HG03139 (cell line): ENCODE data around the gene PLEKHA4.
"Not testable (repeated sequence)": the region's sequence is repeated elsewhere in the genome, so short reads cannot be mapped to it uniquely, and the experiment has no call there.

Experiments used
- ATAC-seq: cut with Tn5 transposase; IDR thresholded peaks from one replicate; pipeline ENCODE4 v1.9.1; 2021; ENCODE audit not compliant: unreplicated experiment

Gene PLEKHA4

DNA sequence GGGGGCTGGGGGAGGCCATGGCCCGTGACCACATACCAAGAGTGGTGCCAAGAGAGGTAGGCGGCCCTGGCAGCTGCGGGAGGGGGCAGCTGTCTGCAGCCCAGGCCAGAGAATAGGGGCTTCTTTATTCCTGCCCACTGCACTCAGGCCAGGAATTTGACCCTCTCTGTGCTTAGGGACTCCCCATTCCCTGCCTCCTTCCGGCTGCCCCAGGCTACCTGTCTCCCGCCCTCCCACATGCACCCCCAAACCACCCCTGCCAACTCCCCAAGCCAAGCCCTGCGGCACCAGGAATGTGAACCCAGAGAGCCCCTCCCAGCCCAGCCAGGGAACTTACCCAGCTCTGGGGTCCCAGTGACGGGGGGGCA is 687 bp downstream of the PLEKHA4 start:
- no peak for ATAC-seq

DNA sequence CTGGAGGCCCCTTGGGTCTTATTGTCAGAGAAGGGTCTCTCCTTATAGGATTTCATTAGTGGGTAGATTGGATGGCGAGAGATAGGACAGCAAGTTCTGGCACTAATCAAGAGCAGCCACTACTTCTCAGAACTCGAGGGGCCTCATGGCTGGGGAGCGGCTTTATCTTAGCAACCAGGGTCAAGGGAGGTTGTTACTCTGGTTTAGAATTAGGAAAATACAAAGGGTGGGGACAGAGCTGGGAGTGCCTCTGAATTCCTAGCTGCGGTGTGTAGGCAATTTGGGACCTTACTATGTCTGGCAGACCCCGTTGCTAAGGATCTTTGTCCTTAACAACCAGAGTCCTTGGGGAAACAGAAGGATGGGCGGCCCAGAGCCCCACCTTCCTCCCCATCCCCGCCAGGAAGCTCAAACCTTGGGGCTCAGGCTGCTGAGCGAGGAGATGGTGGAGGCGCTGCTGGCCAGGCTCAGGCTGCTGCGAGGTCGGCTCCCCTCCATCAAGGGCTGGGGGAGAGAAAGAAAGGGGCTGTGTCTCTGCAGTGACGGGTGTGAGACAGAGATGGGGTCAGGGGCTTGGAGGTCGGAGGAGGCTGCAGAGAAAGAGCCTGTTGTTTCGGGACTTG is 1.2 kb downstream of the PLEKHA4 start:
- ATAC-seq: no peak

DNA sequence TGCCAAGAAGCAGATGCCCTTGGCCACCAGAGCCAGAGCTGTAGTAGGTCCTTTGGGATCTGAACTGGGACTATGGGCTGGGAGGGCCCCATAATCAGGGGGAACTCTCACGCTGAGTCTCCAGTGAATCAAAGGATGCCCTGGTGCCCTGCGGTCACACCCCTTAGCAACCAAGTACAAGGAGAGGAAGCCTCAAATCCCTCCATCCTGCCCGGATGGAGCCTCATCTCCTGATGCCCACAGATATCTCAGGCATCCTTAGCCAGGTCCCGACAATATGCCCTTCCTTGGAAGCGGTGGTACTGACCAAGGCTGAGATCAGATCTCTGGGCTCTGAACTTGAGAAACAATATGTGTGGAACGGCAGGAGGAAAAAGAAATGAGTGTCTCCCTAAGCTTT is 1.7 kb downstream of the PLEKHA4 start:
- ATAC-seq: no peak

- ATAC-seq: no peak
Observed at GRCh38 chr19:48862827-48863226, 5.6 kb downstream of the PLEKHA4 start.

- no peak for ATAC-seq
Observed at GRCh38 chr19:48861313-48861712, 7.1 kb downstream of the PLEKHA4 start.

DNA sequence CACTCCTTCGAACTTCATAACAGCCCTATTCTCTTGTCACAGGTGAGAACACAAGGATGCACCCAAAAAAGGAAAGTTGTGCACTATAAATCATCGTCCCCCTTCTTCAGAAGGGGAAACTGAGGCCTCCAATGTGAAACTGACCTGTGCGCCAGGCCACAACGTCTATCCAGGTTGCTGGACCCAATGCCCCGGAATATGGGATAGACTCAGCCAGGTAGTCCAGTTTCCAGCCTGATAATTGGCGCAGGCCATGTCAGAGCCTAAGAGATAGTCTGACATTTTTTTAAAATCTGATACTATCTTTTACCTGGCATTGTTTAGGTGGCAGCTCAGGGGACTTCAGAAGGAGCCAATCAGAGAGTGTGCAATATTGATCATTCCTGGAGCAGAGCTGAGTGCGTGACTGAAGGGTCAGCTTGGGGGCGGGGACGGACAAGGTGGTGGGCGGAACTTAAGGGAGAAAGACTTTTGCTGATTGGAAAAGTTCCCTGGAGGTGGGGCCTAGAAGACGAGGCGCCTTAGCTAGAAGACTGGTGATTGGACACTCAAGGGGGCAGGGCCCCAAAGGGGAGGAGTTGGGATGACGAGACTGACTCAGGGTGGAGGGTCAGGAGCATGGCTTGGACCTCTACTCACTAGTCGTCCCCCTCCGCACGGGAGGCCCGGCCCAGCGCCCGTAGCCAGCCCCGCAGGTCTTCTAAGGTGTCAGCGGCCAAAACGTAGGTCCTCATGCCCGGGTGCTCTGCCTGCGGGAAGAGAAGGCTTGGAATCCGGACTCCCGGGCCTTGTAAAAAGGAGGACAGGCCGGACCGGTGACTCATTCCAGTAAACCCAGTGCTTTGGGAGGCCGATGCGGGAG is 8.5 kb downstream of the PLEKHA4 start:
- ATAC-seq: no peak

DNA sequence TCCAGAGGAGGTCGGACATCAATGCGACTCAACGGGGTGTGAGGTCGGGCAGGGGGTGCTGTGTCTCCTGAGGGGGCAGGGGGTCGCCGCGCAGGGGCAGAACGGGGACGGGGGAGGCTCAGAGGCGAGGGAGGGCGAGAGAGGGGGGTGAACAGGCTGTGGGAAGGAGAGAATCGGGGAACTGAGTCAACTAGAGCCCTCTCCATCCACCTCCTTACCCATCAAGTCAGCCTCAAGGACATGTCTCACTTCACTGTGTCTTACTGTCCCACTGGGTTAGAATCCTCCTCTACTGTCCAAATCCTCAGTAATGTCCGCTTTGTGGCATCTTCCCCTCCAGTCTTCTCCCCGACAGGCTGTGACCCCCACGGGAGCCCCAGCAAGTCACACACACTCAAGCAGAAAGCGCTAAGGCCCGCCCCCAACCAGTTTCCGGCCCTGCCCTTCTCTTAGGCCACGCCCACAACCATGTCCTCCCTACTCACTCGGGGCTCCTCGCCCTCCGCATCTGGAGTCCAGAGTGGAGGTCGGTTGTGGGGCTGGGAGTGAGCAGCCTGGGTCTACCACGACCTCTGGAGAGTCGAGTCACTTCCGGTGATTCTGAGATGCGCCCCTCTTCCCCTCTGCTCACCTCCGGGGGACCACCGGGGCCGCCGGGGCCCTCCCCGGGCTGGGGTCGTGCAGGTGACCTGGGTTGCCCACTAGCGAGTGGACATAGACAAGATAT is 9.3 kb downstream of the PLEKHA4 start:
- ATAC-seq: no peak

DNA sequence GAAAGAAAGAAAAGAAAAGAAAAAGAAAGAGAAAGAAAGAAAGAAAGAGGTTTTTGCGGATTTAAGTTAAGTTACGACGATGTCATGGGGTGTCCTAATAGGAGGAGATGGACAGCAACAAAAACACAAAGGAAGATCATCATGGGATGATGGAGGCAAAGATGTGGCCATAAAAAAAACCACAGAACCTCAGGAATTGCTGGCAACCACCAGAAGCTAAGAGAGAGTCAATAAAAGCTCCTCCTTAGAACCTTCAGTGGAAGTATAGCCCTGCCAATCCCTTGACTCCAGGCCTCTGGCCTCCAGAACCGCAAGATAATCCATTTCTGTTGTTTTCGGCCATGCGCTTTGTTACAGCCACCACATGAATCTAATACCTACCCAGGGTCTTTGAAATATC is 11.5 kb downstream of the PLEKHA4 start:
- no peak for ATAC-seq

GRCh38 chr19:48854103-48854502 is 14.3 kb downstream of the PLEKHA4 start:
- ATAC-seq: no peak

- ATAC-seq: no peak
Observed at GRCh38 chr19:48853483-48853882, 14.9 kb downstream of the PLEKHA4 start.

DNA sequence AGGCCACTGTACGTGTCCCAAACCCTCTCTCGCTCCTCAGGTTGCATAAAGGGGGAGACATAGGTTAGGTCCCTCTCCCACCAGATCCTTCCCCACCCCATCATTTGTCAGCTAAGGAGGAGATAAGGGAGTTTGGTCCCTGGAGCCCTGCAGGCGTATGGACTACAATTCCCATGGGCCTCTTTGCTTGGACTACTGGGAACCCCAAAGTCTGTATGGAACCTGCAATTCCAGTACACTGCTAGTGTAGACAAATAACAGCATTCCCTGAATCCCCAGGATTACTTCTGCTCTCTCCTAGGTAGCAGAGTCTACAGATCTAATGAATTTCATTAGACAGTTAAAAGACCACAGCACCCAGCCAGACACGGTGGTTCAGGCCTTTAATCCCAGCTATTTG is 16.1 kb downstream of the PLEKHA4 start:
- ATAC-seq: no peak

GRCh38 chr19:48846659-48847058 is 21.8 kb downstream of the PLEKHA4 start:
- ATAC-seq: not testable (repeated sequence)

GRCh38 chr19:48845384-48845783 is 23.0 kb downstream of the PLEKHA4 start:
- ATAC-seq: no peak

GRCh38 chr19:48844472-48844871 is 23.9 kb downstream of the PLEKHA4 start:
- ATAC-seq: no peak

GRCh38 chr19:48842789-48843162 is 25.6 kb downstream of the PLEKHA4 start:
- ATAC-seq: no peak

DNA sequence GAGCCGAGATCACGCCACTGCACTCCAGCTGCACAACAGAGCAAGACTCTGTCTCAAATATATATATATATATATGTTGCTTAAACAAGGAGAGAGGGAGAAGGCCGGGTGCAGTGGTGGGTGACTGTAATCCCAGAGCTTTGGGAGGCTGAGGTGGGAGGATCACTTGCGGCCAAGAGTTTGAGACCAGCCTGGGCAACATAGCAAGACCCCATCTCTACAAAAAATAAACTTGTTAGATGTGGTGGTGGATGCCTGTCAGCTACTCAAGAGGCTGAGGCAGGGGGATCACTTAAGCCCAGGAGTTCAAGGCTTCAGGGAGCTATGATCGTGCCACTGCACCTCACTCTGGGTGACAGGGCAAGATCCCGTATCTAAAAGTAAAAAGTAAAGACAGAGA is 26.8 kb downstream of the PLEKHA4 start:
- no peak for ATAC-seq

DNA sequence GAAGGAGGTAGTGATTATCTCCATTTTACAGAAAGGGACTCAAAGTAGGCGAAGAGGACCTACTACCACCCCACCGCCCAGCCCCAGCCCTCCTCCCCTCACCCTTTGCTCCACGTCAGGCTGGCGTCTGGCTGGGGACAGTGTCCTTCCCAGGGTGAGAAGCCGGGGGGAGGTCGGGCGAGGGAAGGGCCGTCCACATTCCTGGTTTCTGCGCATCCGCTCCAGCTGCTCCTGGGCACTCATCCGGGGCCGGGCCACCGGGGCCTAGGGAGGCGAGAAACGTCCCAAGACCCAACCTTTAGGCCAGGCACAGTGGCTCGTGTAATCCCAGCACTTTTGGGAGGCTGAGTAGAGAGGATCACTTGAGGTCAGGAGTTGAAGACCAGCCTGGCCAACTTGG is 27.4 kb downstream of the PLEKHA4 start:
- no peak for ATAC-seq

DNA sequence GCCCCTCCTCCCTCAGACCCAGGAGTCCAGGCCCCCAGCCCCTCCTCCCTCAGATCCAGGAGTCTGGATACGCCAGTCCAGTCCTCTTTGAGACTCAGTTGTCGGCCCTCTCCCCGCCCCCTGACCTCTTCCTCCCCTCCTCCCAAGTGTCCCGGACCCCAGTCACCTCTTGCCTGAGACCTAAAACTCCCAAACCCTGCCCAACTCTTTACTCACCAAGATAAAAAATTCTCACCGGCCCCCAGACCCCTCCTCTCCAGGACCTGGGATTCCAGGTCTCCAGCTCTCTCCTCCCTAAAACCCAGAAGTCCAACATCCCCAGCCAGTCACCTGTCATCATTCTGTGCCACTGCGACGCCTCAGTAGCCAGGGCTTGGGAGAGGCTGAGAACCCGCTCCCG is 30.7 kb downstream of the PLEKHA4 start:
- ATAC-seq: no peak

- ATAC-seq: no peak
Observed at GRCh38 chr19:48837051-48837524, 31.3 kb downstream of the PLEKHA4 start.

GRCh38 chr19:48836089-48837017 is 32.1 kb downstream of the PLEKHA4 start, which contains the start of gene HSD17B14:
TSS of gene HSD17B14 (minus strand) at chr19:48836491. CDS start at chr19:48836411, 80 bp downstream.
- no peak for ATAC-seq

DNA sequence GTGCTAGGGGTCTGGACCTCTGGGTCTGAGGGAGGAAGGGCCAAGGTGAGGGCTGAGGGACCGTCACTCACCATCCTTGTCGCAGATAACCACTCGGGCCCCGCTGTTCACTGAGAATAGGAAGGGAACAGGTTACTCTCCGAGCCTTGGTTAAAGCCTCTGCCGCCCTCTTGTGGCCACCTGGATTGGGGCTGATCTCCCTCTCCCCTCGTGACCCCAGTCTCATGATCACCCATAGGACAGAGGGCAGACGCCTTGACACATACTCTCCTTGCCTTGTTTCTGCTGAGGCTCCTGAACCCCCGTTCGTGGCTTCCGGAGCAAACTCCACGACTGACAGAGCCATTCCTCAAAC is 32.7 kb downstream of the PLEKHA4 start:
- ATAC-seq: peak; percentile 74
